Lower leg skin (tissue), 4 donors: ENCODE results near the gene MAP1LC3B2. TPM values are rescaled to one million over a fixed set of nuclear protein-coding genes. Genes with fewer than 3 reads are reported as not detected.

ENCODE experiments used
- DNase-seq, 2 donors: peaks; one replicate each; pipeline ENCODE4 v3.0.0-alpha.2; 2019; ENCODE audit warnings: low spot score in 2 of 2
- H3K4me3 ChIP-seq: fragments of 200-600 bp; sonication (generic); 2 replicates; pipeline ENCODE4 v1.5.1; 2017; ENCODE audit warnings: mild to moderate bottlenecking, low read depth; ENCODE audit not compliant: poor library complexity, severe bottlenecking
- POLR2A ChIP-seq, 2 donors: fragments of 450-650 bp; IDR thresholded peaks; one replicate each; pipeline ENCODE4 v1.6.1; 2016 to 2017; ENCODE audit warnings: antibody characterized with exemption in 2 of 2, mild to moderate bottlenecking in 1 of 2, moderate library complexity in 1 of 2
- WGBS, 2 donors: methylation state at CpG; one replicate each; pipeline ENCODE4 v1.1.5; 2018; 5-methylcytosine and 5-hydroxymethylcytosine counted together
- intact Hi-C: fragments of 100-400 bp; cut with DNase I; formaldehyde crosslinking; loops from one replicate; pipeline ENCODE4 v1.15.0; 2023; ENCODE audit warnings: low total_unique reads
- total RNA-seq, 4 donors: library from RNA; depleted of rRNA; stranded (reverse); fragments of >200 nt; gene quantifications; one replicate each; pipeline ENCODE4 v1.1.0, GENCODE V29; 2016
- TF ChIP-seq, protein P1 (sequence below), 3 donors: fragments of 450-650 bp; IDR thresholded peaks; one replicate each; pipeline ENCODE4 v1.5.1; 2016; ENCODE audit warnings: antibody characterized with exemption in 3 of 3, mild to moderate bottlenecking in 3 of 3, moderate library complexity in 2 of 3

MAP1LC3B2 gene
- total RNA-seq, 4 donors from 2014 or later = 2.1 to 2.5 (median 2.3) TPM; not detected in 1

DNA sequence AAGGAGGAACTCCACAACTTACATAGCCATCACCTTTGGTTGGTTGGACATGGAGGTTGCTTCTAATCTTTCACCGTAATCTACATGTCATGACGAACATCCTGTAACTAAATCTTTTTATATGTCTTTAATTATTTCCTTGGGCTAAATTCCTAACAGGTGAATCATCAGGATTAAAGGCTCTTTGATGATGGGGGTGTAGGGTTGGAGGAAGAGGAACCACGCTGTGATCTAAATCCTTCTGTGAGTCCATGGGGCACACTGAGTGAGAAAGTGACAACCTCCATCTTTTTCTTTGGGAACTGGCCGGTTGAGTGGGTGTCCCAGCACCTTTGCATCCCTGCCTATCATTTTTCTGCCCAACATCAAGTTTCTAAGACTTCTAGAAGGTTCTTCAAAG, 31.1 kb upstream of the MAP1LC3B2 start:
- no peak overlapping the region for H3K4me3 ChIP-seq
- WGBS, 2 donors = 44 to 56% methylated on average over 4 of the region's 4 CpGs
- TF ChIP-seq POLR2A (IDR thresholded peaks at IDR 0.05) = no peak
- TF ChIP-seq, protein P1, sequence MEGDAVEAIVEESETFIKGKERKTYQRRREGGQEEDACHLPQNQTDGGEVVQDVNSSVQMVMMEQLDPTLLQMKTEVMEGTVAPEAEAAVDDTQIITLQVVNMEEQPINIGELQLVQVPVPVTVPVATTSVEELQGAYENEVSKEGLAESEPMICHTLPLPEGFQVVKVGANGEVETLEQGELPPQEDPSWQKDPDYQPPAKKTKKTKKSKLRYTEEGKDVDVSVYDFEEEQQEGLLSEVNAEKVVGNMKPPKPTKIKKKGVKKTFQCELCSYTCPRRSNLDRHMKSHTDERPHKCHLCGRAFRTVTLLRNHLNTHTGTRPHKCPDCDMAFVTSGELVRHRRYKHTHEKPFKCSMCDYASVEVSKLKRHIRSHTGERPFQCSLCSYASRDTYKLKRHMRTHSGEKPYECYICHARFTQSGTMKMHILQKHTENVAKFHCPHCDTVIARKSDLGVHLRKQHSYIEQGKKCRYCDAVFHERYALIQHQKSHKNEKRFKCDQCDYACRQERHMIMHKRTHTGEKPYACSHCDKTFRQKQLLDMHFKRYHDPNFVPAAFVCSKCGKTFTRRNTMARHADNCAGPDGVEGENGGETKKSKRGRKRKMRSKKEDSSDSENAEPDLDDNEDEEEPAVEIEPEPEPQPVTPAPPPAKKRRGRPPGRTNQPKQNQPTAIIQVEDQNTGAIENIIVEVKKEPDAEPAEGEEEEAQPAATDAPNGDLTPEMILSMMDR (IDR thresholded peaks at IDR 0.05) = no peak
- intact Hi-C loops = no loop called here
- DNase-seq = peak in 1 of 2 donors; percentile 46

DNA sequence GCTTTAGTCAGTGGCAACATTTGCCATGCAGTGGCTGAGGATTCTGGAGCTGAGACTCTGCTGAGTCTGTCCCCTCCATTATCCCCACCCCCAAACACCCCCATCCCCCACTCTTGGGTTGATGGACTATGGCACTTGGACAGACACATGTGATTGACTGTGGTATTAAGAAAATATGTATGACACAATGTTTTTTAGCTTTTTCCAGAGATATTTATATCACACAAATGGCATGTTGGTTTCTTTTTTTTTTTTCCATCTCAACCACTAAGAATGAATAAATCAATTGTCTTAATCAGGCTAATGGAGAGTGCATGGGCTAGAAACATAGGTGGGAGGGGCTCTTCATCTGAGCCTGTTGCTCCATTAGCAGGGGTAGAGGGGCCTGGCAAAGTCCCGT, 30.7 kb upstream of the MAP1LC3B2 start:
- 52 to 54% methylated on average over 1 of the region's 1 CpG for WGBS, 2 donors
- DNase-seq = no peak
- TF ChIP-seq, protein P1 (IDR thresholded peaks at IDR 0.05) = no peak
- no peak for TF ChIP-seq POLR2A (IDR thresholded peaks at IDR 0.05)
- intact Hi-C loops = no loop called here
- H3K4me3 ChIP-seq = no peak overlapping the region

DNA sequence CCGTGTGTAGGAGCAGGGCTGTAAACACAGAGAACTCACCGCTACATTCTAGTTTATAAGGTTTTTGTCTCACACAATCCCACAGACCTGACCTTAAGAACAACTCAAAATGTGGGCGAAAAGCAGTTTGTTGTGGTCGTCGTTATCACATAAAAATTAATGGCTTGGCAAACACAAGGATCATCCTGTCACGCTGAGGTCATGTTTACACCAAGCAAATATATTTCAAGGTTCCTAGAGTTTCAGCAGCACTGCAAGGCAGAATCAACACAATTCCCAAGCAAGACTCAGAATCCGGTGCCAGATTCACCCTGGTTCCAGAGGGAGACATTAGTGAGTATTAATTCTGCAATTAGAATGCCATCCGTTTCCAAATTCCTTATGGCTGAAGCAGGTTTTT, 30.1 kb upstream of the MAP1LC3B2 start:
- peak; percentile 56 to 84 for DNase-seq
- WGBS, 2 donors = 36 to 37% methylated on average over 8 of the region's 8 CpGs
- intact Hi-C loops = no loop called here
- no peak for TF ChIP-seq POLR2A (IDR thresholded peaks at IDR 0.05)
- TF ChIP-seq, protein P1 (IDR thresholded peaks at IDR 0.05) = no peak
- no peak overlapping the region for H3K4me3 ChIP-seq

DNA sequence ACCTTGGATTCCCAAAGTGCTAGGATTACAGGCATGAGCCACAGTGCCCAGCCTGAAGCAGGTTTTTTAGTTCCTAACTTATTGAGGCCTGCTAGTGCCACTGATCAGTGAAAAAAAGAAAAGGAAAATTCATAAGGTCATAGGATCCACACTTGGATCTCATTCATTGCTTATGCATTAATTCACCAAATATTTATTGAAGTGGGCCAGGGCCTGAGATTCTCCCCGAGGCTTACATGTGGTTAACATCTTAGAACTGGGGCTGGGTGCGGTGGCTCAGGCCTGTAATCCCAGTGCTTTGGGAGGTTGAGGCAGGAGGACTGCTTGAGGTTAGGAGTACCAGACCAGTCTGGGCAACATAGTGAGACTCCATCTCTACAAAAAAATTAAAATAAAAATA, 29.5 kb upstream of the MAP1LC3B2 start:
- no peak overlapping the region for H3K4me3 ChIP-seq
- TF ChIP-seq, protein P1 (IDR thresholded peaks at IDR 0.05) = no peak
- no peak for TF ChIP-seq POLR2A (IDR thresholded peaks at IDR 0.05)
- peak in 1 of 2 donors; percentile 74 for DNase-seq
- intact Hi-C loops = no loop called here
- WGBS, 2 donors = 29 to 44% methylated on average over 2 of the region's 2 CpGs

DNA sequence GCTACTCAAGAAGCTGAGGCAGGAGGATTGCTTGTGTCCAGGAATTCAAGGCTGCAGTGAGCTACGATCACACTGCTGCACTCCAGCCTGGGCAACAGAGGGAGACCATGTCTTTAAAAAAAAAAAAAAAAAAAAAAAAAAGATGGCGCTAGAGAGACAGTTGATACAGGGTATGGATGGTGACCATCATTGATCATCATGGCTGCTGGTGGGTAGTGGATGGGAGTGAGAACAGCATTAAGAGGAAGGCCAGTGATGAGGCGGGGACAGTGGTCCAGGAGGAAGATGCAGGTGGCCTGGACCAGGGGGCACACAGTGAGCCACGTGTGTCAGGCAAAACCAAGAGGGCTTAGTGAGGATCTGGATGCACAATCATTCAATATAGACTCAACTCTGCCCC, 26.8 kb upstream of the MAP1LC3B2 start:
- no peak for DNase-seq
- WGBS, 2 donors = 77 to 82% methylated on average over 4 of the region's 4 CpGs
- H3K4me3 ChIP-seq = no peak overlapping the region

DNA sequence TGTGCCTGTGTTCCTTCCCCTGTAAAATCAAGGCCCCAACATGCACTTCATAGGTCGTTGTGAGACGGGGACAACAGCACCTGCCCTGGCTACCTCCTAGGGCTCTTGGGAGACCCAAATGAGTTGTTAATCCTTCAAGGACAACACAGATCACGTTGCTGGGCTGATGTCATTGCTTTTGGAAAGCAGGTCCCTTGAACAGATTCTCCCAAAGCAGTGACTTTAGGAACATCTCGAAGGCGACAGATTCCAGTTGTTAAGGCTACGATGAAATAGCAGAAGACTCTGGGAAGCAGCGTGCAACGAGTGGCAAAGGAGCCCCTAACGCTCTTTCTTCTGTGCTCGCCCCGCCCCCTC, 26.2 kb upstream of the MAP1LC3B2 start:
- intact Hi-C loops = no loop called here
- TF ChIP-seq, protein P1 (IDR thresholded peaks at IDR 0.05) = no peak
- TF ChIP-seq POLR2A (IDR thresholded peaks at IDR 0.05) = no peak
- DNase-seq = peak in 1 of 2 donors; percentile 74
- WGBS, 2 donors = 3 to 4% methylated on average over 10 to 11 of the region's 11 CpGs
- H3K4me3 ChIP-seq = no peak overlapping the region

More for the DNA sequence above, 26.8 kb upstream of the MAP1LC3B2 start:
- intact Hi-C loops = no loop called here
- no peak for TF ChIP-seq POLR2A (IDR thresholded peaks at IDR 0.05)
- TF ChIP-seq, protein P1 (IDR thresholded peaks at IDR 0.05) = no peak
